Muscle of leg (tissue), 11 donors: ENCODE measurements around the gene GREB1. TPM values are rescaled to one million over a fixed set of nuclear protein-coding genes. Genes with fewer than 3 reads are reported as not detected.

Experiments used
- DNase-seq: peaks from one replicate; pipeline ENCODE4 v3.0.0; 2013
- H3K27ac ChIP-seq: one replicate; pipeline ENCODE4 v1.5.1; 2013; ENCODE audit warnings: mild to moderate bottlenecking, low read length, control low read depth
- H3K27me3 ChIP-seq: one replicate; pipeline ENCODE4 v1.6.1; 2013; ENCODE audit warnings: low read length; ENCODE audit not compliant: control insufficient read depth, insufficient read depth
- H3K36me3 ChIP-seq: one replicate; pipeline ENCODE4 v1.6.1; 2013; ENCODE audit warnings: low read length; ENCODE audit not compliant: control insufficient read depth, insufficient read depth
- H3K4me1 ChIP-seq: one replicate; pipeline ENCODE4 v1.6.1; 2013; ENCODE audit warnings: low read length; ENCODE audit not compliant: control insufficient read depth, insufficient read depth
- H3K4me3 ChIP-seq: one replicate; pipeline ENCODE4 v1.5.1; 2013; ENCODE audit warnings: low read length, control low read depth
- H3K9me3 ChIP-seq: replicated peaks from 2 replicates; pipeline ENCODE4 v1.6.1; 2013; ENCODE audit warnings: low read depth, low read length; ENCODE audit not compliant: control insufficient read depth
- WGBS: methylation state at CpG from one replicate; pipeline ENCODE4 v1.1.5; 2013; ENCODE audit warnings: missing lambda C conversion rate; ENCODE audit not compliant: insufficient coverage; 5-methylcytosine and 5-hydroxymethylcytosine counted together
- polyA plus RNA-seq, 8 donors: library from polyadenylated mRNA; unstranded; fragments of 120-200 nt; gene quantifications; one replicate each; pipeline versions ENCODE4 v1.2.1 to v1.2.3, GENCODE V29; 2013; ENCODE audit warnings: inconsistent platforms in 1 of 8, low replicate concordance in 1 of 8; ENCODE audit not compliant: insufficient read length in 8 of 8, insufficient read depth in 1 of 8
- total RNA-seq: library from RNA; stranded (reverse); fragments of 120-200 nt; gene quantifications from one replicate; pipeline ENCODE4 v1.2.4, GENCODE V29; 2013

The GREB1 gene
- total and polyA plus RNA-seq, 9 donors: 6.5 to 14.4 (median 10.5) TPM

GRCh38 chr2:11611251-11611650 is 77.4 kb downstream of the GREB1 start:
- H3K4me1 ChIP-seq: no peaks in the 10 kb centered on the region
- no peaks in the 10 kb centered on the region for H3K27me3 ChIP-seq
- no peaks in the 10 kb centered on the region for H3K9me3 ChIP-seq
- no peak for DNase-seq
- H3K4me3 ChIP-seq: no peak overlapping the region
- 90% methylated on average over 4 of the region's 5 CpGs for WGBS
- peaks cover 29% of the 10 kb centered on the region for H3K36me3 ChIP-seq
- no peak overlapping the region for H3K27ac ChIP-seq

- no peaks in the 10 kb centered on the region for H3K9me3 ChIP-seq
- DNase-seq: no peak
- H3K27me3 ChIP-seq: no peaks in the 10 kb centered on the region
- 82% methylated on average over 19 of the region's 20 CpGs for WGBS
- no peaks in the 10 kb centered on the region for H3K4me1 ChIP-seq
- H3K4me3 ChIP-seq: no peak overlapping the region
- H3K36me3 ChIP-seq: peaks cover 39% of the 10 kb centered on the region
- no peak overlapping the region for H3K27ac ChIP-seq
Observed at GRCh38 chr2:11612553-11613215, 78.8 kb downstream of the GREB1 start.

GRCh38 chr2:11613297-11613696 is 79.5 kb downstream of the GREB1 start:
- 100% methylated on average over 1 of the region's 5 CpGs for WGBS
- peaks cover 43% of the 10 kb centered on the region for H3K36me3 ChIP-seq
- no peaks in the 10 kb centered on the region for H3K9me3 ChIP-seq
- no peak overlapping the region for H3K4me3 ChIP-seq
- DNase-seq: no peak
- H3K27me3 ChIP-seq: no peaks in the 10 kb centered on the region
- H3K27ac ChIP-seq: no peak overlapping the region
- H3K4me1 ChIP-seq: no peaks in the 10 kb centered on the region

GRCh38 chr2:11615209-11615608 is 81.4 kb downstream of the GREB1 start:
- Histone ChIP-seq H3K9me3 (no peaks in the 10 kb centered on the region), H3K27me3 (no peaks in the 10 kb centered on the region), H3K4me3 (no peak overlapping the region), H3K36me3 (peaks cover 49% of the 10 kb centered on the region), H3K4me1 (no peaks in the 10 kb centered on the region), H3K27ac (no peak overlapping the region)
- no peak for DNase-seq
- WGBS: 78% methylated on average over 2 of the region's 3 CpGs

GRCh38 chr2:11616097-11616687 is 82.3 kb downstream of the GREB1 start:
- H3K4me3 ChIP-seq: no peak overlapping the region
- no peaks in the 10 kb centered on the region for H3K27me3 ChIP-seq
- H3K27ac ChIP-seq: no peak overlapping the region
- peaks cover 45% of the 10 kb centered on the region for H3K36me3 ChIP-seq
- H3K9me3 ChIP-seq: no peaks in the 10 kb centered on the region
- no peaks in the 10 kb centered on the region for H3K4me1 ChIP-seq
- no peak for DNase-seq
- 81% methylated on average over 9 of the region's 14 CpGs for whole genome bisulfite sequencing

GRCh38 chr2:11616851-11617415 is 83.1 kb downstream of the GREB1 start:
- H3K4me3 ChIP-seq: no peak overlapping the region
- H3K9me3 ChIP-seq: no peaks in the 10 kb centered on the region
- H3K4me1 ChIP-seq: no peaks in the 10 kb centered on the region
- DNase-seq: no peak
- H3K27me3 ChIP-seq: no peaks in the 10 kb centered on the region
- peaks cover 40% of the 10 kb centered on the region for H3K36me3 ChIP-seq
- no peak overlapping the region for H3K27ac ChIP-seq
- WGBS: 84% methylated on average over 17 of the region's 19 CpGs

GRCh38 chr2:11617527-11617926 is 83.7 kb downstream of the GREB1 start:
- DNase-seq: no peak
- no peak overlapping the region for H3K27ac ChIP-seq
- WGBS: 91% methylated on average over 13 of the region's 14 CpGs
- H3K36me3 ChIP-seq: peaks cover 35% of the 10 kb centered on the region
- H3K4me1 ChIP-seq: no peaks in the 10 kb centered on the region
- H3K27me3 ChIP-seq: no peaks in the 10 kb centered on the region
- no peaks in the 10 kb centered on the region for H3K9me3 ChIP-seq
- H3K4me3 ChIP-seq: no peak overlapping the region

GRCh38 chr2:11617984-11618707 is 84.3 kb downstream of the GREB1 start:
- H3K4me3 ChIP-seq: no peak overlapping the region
- DNase-seq: no peak
- peaks cover 29% of the 10 kb centered on the region for H3K36me3 ChIP-seq
- H3K27ac ChIP-seq: no peak overlapping the region
- H3K9me3 ChIP-seq: no peaks in the 10 kb centered on the region
- H3K4me1 ChIP-seq: no peaks in the 10 kb centered on the region
- 95% methylated on average over 31 of the region's 33 CpGs for WGBS
- H3K27me3 ChIP-seq: no peaks in the 10 kb centered on the region

GRCh38 chr2:11618708-11619062 is 84.8 kb downstream of the GREB1 start:
- Histone ChIP-seq H3K4me3 (no peak overlapping the region), H3K9me3 (no peaks in the 10 kb centered on the region), H3K27ac (no peak overlapping the region), H3K27me3 (no peaks in the 10 kb centered on the region), H3K36me3 (peaks cover 29% of the 10 kb centered on the region), H3K4me1 (no peaks in the 10 kb centered on the region)
- WGBS: 93% methylated on average over 18 of the region's 20 CpGs
- no peak for DNase-seq

- 63% methylated on average over 2 of the region's 2 CpGs for WGBS
- no peaks in the 10 kb centered on the region for H3K9me3 ChIP-seq
- H3K36me3 ChIP-seq: peaks cover 35% of the 10 kb centered on the region
- no peak for DNase-seq
- no peaks in the 10 kb centered on the region for H3K27me3 ChIP-seq
- H3K27ac ChIP-seq: no peak overlapping the region
- H3K4me1 ChIP-seq: no peaks in the 10 kb centered on the region
- H3K4me3 ChIP-seq: no peak overlapping the region
Observed at GRCh38 chr2:11621410-11621809, 87.6 kb downstream of the GREB1 start.
